Stimulated activated CD8-positive, alpha-beta memory T cell treated with anti-CD3 and anti-CD28 coated beads, Interleukin-15, amount 100 ng/mL, for 24 hours (primary cell): ENCODE results near the gene DUSP22.

ENCODE experiments used
- DNase-seq: peaks from one replicate; pipeline ENCODE4 v3.0.0-alpha.2; 2020; ENCODE audit warnings: low read depth

The DUSP22 gene

GRCh38 chr6:339480-339879 lies 47.2 kb downstream of the DUSP22 start:
- DNase-seq: no peak

- DNase-seq: no peak
Measured at GRCh38 chr6:340186-340955, 48.1 kb downstream of the DUSP22 start.

- DNase-seq: no peak
Measured at GRCh38 chr6:340991-341827, 48.9 kb downstream of the DUSP22 start.

GRCh38 chr6:341914-342831 lies 49.9 kb downstream of the DUSP22 start:
- no peak for DNase-seq

GRCh38 chr6:342832-343179 lies 50.5 kb downstream of the DUSP22 start:
- DNase-seq: no peak

GRCh38 chr6:343226-343935 lies 51.1 kb downstream of the DUSP22 start:
- DNase-seq: no peak

- no peak for DNase-seq
Measured at GRCh38 chr6:343960-344815, 51.9 kb downstream of the DUSP22 start.

GRCh38 chr6:344816-345340 lies 52.6 kb downstream of the DUSP22 start:
- no peak for DNase-seq

GRCh38 chr6:345747-346385 lies 53.6 kb downstream of the DUSP22 start:
- no peak for DNase-seq

- no peak for DNase-seq
Measured at GRCh38 chr6:346386-347030, 54.2 kb downstream of the DUSP22 start.

GRCh38 chr6:347232-347631 lies 54.9 kb downstream of the DUSP22 start:
- DNase-seq: no peak

- DNase-seq: no peak
Measured at GRCh38 chr6:347951-348859, 55.9 kb downstream of the DUSP22 start.

- DNase-seq: no peak
Measured at GRCh38 chr6:348860-349396, 56.6 kb downstream of the DUSP22 start.

GRCh38 chr6:349491-349921 lies 57.2 kb downstream of the DUSP22 start:
- no peak for DNase-seq

GRCh38 chr6:350371-350770 lies 58.1 kb downstream of the DUSP22 start:
- DNase-seq: no peak

GRCh38 chr6:351011-351866 lies 59.0 kb downstream of the DUSP22 start:
- DNase-seq: no peak

- no peak for DNase-seq
Measured at GRCh38 chr6:351867-352289, 59.6 kb downstream of the DUSP22 start.
